ENCODE measurements around the gene EEF2KMT.
A peak's percentile ranks its signal among the peaks of the same experiment; 100 is the strongest.
"Not testable (repeated sequence)": the region's sequence is repeated elsewhere in the genome, so short reads cannot be mapped to it uniquely, and the experiment has no call there.

Gene EEF2KMT

DNA sequence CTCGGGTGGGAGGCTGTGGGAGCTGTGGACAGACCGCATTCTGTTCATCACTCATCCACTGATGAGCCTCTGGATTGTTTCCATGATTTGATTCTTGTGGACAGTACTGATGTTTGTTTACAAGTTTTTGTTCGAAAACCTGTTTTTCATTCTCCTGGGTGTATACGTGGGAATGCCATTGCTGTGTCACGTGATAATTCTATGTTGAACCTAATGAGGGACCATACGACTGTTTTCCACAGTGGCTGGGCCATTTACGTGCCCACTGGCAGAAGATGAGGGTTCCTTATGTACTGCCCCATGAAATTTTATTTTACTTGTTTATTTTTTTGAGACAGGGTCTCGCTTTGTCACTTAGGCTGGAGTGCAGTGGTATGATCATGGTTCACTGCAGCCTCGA lies 28.5 kb downstream of the EEF2KMT start:
- DNase-seq, result no peak

DNA sequence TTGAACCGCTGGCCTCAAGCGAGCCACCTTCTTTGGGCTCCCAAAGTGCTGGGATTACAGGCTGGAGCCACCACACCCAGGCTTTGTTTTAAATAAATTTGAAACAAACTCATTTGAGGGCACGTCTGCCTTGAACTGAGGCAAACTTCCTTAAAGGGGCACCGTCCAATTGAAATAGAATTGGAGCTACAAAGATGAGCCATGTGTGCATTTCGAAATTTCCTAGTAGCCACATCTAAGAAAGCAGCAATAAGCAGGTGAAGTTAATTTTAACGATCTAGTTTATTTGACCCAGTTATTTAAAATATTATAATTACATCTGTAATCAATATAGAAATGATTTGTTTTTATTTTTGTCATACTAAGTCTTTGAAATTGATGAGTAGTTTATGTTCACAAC lies 31.1 kb downstream of the EEF2KMT start:
- no peak for DNase-seq

DNA sequence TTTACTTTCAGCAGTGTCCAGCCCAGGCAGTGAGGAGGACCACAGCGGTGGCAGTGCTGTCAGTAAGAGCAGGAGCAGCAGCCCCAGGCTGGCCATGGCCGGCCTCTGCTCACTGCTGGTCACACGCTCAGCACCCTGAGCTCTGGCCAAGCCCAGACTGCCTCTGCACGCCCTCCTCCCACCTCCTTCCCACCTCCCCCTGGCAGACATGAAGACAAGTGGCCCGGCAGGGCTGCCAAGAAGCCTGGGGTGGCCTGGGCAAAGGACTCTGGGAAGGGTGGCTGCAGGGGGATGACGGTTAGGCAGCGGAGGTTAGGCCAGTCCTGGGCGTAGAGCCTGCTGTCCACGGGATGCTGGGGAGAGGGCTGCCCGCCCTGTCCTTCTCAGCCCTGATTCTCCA lies 31.8 kb downstream of the EEF2KMT start, which contains the start of gene C16orf89:
TSS of gene C16orf89 (minus strand) at position 144 of the 400 bp plus-strand sequence. CDS start at position 96, 48 bp downstream.
- DNase-seq, result no peak

DNA sequence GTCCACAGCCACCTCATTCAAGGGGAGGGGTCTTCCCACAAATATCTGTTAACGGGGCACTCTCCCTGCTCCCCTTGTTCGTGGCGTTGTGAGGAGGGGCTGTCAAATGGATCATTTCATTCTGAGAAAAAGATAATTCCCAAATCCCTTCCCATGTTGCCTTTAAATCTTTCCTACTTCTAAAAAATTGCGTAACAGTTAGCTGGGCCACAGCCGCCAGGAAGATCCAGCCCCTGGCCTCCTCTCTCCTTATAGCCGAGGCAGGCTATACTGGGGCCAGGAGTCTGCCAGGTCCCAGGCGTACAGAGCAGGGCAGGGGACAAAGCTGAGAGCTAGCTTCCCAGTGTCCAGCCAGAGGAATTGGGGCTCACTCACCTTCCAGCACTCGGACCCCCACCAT lies 32.3 kb downstream of the EEF2KMT start:
- no peak for DNase-seq

DNA sequence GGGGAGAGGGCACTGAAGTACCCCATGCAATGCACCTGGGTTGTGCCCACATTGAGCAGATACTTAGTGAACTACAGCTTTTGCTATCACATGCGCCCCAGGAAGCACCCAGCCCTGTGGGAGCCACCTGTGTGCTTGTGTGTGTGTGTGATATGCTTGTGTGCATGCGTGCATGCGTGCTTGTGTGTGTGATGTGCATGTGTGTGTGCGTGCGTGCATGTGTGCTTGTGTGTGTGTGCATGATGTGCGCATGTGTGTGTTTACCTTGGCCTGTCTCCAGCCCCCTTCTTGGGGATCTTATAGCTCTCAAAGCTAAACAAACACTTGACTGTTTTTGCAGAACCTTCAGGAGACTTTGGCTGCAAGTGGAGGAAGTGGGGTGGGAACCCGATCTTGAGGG lies 32.7 kb downstream of the EEF2KMT start:
- DNase-seq, result no peak

DNA sequence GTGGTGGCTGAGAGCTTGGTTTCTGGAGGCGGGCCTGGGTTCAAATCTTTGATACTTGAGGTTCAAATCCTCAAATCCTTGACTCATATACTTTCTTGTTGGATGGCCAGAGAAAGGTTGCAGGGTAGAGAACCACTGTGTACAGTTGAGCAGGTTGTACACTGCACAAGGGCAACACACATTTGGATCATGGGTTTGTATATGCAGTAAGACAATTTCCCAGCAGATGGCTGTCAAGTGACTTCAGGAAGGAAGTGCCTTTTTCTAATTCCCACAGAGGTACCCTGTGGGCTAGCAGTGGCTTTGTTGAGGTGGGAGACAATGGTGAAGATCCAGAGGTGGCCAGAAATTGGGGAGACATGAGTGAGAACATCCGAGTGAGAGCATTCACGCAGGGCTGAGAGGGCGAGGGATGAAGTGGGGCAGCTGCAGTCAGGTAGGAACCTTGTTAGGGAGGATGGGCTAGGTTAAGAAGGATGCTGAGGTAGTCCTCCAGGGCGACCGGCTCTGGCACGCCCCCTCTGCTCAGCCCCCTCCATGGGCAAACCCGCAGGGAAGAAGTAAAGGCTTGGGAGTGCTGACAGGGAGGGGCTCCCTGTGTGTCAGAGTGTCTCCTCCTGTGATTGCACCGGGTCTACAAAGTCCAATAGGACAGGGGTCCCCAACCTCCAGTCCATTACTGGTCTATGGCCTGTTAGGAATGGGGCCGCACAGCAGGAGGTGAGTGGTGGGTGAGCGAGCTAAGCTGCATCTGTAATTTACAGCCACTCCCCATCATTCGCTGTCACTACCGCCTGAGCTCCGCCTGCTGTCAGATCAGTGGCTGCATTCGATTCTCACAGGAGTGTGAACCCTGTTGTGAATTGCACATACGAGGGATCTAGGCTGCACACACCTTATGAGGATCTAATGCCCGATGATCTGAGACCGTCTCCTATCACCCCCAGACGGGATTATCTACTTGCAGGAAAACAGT lies 34.5 kb downstream of the EEF2KMT start:
- DNase-seq, result no peak

DNA sequence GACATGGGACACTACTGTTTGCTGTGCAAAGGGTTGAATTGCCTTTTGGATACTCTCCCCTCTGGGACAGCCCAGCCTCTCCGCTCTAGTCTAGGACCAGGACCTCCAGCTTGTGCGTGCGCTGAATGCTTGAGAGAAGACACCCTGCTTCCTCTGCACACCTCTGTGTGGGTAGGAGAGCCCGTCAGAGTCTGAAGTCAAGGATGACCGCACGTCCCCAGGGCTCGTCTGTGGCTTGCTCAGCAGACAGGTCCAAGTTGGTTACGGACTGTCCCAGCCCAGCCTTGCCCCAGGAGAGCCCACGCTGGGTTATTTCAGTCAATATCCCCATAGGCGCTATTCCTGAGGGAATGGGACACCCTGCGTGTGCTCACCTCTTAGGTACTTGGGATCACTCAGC lies 35.5 kb downstream of the EEF2KMT start:
- DNase-seq, result no peak

DNA sequence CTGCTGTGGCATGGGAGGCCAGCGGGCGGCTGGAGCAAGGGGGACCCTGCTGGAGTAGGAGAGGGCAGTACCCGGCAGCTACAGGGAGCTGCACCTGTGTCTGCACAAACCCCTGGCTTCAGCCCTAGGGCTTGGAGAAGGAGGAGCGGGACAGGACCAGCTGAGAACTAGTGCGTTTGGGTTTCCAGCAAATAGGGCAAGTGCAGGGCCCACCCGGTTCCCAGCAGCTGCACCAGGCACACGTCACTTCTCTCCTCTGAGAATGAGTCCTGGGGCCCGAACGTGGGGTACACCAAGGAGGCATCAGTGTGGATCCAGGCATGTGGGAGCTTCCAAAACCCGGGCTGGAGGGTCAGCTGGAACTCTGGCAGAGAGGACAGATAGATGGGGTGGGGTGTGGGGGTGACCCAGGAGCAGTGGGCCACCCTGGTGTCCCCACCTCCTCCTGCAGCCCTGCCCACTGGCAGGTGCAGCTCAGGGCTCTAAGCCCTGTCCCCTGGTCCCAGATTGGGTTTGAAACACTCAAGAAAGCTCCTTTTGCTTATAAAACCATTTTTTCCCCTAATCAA lies 37.4 kb downstream of the EEF2KMT start:
- no peak for DNase-seq

DNA sequence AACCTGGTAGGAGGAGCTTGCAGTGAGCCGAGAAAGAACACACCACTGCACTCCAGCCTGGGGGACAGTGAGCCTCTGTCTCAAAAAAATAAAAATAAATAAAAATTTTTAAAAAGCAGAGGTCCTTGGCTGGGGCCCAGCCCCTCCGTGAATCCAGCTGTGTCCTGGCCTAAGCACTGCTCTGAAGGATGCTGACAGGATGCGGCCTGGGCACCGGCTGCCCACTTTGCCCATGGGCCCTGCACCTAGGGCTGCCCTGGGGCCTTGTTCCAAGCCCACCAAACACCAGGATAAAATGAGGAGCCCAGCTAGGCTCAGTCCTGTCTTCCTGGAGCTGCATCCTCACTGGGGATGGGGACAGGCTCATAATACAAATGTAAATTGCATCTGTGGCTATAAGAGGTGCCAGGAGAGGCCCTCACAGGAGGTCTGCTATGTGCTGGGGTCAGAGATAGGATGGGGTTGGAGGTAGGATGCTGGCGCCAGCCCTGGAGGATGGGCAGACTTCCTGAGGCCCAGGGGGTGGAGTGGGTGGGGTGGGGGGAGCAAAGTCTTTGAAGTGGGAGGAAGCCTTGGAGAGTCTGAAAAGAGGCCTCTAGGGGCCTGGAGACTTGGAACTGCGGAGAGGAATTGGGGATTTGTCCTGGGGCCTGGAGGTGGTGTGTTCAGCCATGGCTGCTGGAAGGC lies 38.1 kb downstream of the EEF2KMT start:
- no peak for DNase-seq

DNA sequence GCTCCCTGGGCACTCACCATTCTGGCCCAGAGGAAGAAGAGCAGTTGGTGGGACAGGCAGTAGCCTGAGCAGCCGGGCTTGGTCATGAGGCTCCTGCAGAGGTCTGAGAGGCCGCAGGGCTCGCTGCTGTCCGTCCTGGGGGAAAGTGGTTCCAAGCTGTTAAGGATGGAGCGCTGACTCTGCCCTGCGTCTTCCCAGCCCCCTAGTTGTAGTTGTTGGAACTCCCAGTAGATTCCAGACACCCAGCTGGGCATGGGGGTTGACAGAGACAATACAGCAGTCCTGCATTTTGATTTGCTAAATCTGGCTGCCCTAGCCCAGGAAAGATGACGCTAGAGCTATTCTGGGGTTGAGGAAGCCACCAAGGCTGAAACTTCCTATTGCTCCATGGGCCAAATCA lies 39.1 kb downstream of the EEF2KMT start:
- DNase-seq, result peak; percentile 42

DNA sequence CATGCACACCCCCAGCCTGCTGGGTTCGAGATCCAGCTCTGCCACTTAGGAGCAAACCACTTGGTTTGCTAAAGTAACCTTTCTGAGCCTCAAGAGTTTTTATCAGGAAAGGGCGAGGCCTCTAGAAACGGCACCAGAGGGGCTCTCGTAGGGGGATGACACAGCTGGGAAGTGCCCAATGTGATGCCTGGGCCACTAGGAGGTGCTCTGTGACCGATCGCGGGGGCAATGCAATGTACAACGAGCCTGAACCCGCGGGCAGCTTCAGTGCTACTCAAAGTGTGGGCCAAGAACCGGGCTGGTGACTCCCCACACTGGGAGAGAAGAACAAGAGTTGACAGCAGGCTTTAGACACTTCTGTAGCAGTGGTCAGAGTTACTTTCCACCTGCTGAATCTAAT lies 41.2 kb downstream of the EEF2KMT start:
- no peak for DNase-seq

DNA sequence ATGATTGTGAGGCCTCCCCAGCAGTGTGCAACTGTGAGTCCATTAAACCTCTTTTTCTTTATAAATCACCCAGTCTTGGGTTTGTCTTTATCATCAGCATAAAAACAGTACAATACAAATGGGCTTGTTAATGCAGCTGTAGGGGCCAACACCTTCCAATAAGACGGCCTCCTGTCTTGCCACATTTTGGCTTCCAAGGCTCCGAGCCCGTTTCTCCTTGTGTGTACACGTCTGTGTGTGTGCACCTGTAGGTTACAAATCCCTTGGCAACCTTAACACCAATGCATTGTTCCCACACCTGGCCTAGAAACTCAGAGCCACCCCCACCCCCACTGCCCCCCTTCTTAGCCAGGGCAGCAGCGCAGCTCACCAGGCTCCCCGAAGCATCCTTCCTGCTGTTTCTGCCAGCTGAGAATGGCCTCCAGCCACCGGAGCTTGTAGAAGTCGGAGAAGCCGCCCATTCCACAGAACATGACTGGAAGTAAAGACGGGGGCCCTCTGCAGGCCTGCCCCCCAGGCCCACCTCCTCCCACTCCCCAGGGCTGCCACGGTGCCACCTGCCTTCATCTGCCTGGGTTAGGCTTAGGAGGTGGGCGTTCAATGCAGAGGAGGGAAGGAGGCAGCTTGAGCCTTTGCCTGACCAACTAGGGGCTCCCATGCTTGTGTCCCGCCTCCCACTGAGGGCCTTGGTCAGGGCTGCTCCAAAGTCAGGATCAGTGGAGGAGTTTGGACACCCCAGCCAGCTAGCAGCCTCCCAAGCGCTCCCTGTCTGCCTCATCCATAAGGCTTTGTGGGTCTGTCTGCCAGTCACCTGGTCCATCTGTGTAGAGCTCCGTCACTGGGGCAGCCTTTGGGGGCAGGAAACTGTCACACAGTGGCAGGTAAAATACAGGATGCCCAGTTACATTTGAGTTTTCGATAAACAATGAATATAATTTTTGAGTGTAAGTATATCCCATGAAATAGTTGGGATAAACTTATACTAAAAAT lies 42.4 kb downstream of the EEF2KMT start:
- no peak for DNase-seq

DNA sequence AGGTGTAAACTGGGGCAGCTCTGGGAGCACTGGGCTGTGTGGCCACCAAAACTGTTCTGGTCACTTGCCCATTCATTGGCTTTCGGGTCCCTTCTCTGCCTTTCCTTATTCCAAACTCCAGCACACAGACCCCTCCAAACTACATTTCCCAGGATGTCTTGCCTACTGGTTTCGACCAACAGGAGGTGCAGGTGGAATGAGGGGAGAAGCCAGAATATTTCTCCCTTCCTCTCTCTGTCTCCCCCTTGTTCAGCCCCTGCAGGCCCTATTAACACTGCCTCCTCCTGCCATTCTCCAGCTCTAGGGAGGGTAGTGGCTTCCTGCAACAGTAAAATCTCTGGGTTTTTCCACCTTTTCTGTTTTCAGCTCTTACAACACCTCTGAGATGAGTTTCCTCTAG lies 50.7 kb downstream of the EEF2KMT start:
- no peak for DNase-seq

DNA sequence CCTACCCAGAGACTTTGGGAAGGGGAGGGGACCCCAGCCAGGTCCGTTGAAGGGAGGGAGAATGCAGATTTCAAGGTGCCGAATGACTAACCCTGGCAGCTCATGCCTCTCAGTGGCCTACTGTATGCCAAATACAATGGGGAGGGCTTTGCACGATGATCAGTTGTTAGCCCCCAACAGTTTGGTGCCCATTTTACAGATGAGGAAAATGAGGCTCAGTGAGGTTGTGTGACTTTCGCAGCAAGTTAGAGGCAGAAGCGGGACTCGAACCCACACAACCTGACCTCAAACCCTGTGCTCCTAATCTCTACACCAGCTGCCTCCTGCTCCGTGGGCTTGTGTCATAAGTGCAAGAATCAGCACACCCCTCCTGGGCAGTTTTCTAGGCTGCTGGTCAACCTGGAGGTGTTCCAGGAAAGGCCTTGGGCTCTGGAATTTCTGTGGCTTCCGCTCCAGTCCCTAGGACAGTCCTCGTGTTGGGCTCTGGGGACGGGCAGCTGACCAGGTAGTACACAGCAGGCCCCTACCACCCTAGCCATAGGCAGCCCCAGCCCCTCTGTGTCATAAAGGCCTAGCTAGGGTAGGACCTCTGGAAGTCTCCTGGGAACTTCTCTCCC lies 52.0 kb downstream of the EEF2KMT start:
- DNase-seq, result no peak

DNA sequence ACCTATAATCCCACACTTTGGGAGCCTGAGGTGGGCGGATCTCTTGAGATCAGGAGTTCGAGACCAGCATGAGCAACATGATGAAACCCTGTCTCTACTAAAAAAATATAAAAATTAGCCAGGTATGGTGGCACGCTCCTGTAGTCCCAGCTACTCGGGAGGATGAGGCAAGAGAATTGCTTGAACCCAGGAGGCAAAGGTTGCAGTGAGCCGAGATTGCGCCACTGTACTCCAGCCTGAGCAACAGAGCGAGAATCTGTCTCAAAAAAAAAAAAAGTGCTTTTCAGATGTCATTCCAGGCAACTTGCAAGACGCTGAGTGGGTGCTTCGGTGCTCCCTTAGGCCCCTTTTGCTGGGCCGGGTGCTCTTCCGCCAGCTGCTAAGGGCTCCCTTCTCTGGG lies 53.0 kb downstream of the EEF2KMT start:
- DNase-seq, result not testable (repeated sequence)

DNA sequence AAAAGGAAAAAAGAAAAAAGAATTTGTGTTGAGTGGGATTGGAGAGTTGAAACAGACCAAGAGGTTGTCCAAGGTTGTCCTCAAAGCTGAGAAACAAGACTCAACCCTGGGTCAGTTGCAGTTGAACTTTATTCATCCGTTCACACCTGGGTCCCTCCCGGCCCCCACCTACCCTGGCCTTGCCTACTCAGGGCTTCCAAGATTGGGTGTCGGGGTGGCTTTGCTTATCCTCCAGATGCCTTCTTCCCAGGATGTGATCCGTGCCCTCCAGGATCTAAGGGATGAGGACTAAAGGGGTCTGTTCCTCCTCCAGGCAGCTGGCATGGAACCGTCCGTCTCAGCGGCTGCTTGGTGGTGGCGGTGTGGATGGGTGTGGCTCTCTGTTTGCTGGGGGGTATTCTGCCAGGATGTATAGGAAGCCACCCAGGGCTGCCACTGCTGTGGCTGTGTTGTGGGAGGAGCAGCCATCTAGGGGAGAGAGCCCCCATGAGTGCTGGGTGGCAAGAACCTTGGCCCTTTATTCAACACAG lies 53.5 kb downstream of the EEF2KMT start:
- DNase-seq, result no peak

DNA sequence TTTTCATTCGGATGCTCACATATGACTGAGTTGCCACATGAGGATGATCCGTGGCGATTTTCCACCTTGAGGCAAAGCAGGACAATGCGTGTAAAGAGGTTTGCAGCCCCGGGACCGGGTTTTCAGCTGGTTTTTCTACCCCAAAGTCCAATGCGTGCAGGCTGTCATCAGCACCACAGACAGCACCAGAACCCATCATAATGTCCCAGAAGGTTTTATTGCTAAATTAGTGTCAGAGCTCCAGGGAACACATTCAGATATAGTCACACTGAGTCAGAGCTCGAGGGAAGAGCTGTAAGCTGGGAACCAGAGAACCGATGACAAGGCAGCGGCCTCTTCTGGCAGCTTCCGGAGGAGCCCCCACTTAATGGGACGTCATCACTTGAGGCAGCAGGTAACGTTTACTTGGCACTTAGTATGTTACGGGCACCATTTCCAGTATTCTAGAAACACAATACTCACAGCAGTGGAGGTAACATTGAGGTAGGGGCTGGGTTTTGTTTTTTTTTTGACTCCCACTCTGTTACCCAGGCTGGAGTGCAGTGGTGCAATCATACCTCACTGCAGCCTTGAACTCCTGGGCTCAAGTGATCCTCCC lies 54.9 kb downstream of the EEF2KMT start:
- DNase-seq, result peak; percentile 44

DNA sequence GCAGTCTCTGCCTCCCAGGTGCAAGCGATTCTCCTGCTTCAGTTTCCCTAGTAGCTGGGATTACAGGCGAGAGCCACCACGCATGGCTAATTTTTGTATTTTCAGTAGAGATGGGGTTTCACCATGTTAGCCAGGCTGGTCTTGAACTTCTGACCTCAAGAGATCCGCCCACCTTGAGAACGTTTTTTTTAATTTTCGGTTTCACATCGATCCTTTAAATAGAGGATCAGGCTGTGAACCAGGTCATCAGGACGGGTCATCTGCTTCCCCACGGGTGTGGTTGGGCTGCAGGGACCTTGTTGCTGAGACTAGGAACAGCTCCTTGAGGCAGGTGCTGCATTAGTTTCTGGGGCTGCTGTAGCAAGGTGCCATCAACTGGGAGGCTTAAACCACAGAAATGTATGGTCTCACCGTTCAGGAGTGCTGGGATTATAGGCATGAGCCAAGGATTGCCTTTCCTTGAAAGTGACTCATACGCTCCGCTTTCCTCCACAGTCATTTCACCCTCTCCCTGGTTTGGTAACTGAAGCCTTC lies 55.9 kb downstream of the EEF2KMT start:
- peak; percentile 55 for DNase-seq

DNA sequence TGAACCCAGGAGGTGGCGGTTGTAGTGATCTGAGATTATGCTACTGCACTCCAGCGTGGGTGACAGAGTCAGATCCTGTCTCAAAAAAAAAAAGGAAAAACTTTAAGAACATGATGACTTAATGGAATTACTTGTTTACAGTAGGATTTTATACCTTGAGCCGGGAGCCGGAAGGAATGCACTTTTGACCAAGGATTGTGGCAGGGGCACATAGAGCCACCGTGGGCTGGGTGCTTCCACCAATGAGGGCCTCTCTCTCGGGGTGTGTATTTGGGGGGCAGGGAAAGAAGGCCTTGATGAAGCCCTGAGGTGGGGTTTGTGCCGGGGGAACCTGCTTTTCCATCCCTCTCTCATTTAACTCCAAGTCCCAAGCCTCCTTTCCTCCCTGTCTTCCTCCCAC lies 57.1 kb downstream of the EEF2KMT start:
- DNase-seq, result no peak

DNA sequence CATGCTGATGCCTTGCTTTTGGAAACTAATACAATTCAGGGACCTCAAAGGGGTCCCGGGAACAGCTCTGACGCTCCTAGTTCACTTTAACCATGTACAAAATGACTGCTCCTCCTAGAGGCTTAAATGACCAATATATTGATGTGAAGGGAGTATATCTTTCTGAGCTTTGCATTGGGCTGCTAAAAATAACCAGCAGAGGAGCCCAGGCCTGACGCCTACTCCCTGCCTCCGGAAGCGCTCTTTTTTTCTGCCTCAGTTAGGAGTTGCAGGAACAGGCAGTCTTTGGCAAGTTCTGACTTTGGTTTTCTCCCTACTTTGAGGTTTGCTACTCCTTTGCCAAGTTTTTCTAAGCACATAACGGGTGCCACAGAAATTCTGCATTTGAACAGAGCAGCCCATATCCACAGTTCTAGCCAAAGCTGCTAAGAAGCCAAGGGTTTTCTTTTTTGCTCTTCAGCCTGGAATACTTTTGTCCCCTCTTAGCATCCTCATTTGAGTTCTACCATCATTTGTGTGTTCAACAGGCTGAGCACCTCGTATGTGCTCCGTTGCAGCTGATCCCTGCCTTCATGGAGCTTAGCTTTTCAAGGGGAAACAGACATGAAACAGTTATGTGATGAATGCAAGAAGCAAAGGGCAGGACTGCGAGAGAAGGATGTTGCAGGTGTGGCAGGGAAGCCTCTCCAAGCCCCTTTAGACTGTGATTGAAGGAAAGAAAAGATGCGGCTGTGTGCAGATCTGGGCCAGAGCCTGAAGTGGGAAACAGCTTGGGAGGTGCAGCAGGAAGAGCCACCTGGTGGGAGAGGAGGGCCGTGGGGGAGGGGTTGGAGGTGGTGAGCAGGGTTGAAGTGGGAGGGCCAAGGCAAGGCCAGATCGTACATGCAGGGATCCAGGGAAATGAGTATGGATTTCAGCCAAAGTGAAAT lies 61.1 kb downstream of the EEF2KMT start:
- no peak for DNase-seq
